GM19025 (cell line): ENCODE data around the gene RCAN2.

Experiments used
- ATAC-seq: cut with Tn5 transposase; IDR thresholded peaks from one replicate; pipeline ENCODE4 v1.9.1; 2021; ENCODE audit warnings: mild to moderate bottlenecking, low read depth, moderate library complexity; ENCODE audit not compliant: unreplicated experiment

The RCAN2 gene

GRCh38 chr6:46233129-46233528 is 258.1 kb downstream of the RCAN2 start:
- ATAC-seq = no peak

- ATAC-seq = no peak
Observed at GRCh38 chr6:46222286-46222685, 269.0 kb downstream of the RCAN2 start.

- peak; percentile 39 for ATAC-seq
Observed at GRCh38 chr6:46221222-46221793, 269.9 kb downstream of the RCAN2 start.

- ATAC-seq = peak; percentile 53
Observed at GRCh38 chr6:46220352-46221221, 270.7 kb downstream of the RCAN2 start.

- no peak for ATAC-seq
Observed at GRCh38 chr6:46219661-46220060, 271.6 kb downstream of the RCAN2 start.

- no peak for ATAC-seq
Observed at GRCh38 chr6:46218457-46218856, 272.8 kb downstream of the RCAN2 start.

GRCh38 chr6:46217671-46218131 is 273.5 kb downstream of the RCAN2 start:
- peak; percentile 42 for ATAC-seq

GRCh38 chr6:46216879-46217278 is 274.4 kb downstream of the RCAN2 start:
- ATAC-seq = no peak

GRCh38 chr6:46215777-46216176 is 275.5 kb downstream of the RCAN2 start:
- ATAC-seq = no peak

GRCh38 chr6:46215213-46215612 is 276.0 kb downstream of the RCAN2 start:
- ATAC-seq = no peak

- ATAC-seq = no peak
Observed at GRCh38 chr6:46211917-46212316, 279.3 kb downstream of the RCAN2 start.

GRCh38 chr6:46210294-46210693 is 281.0 kb downstream of the RCAN2 start:
- ATAC-seq = no peak

- ATAC-seq = no peak
Observed at GRCh38 chr6:46208303-46208702, 282.9 kb downstream of the RCAN2 start.

GRCh38 chr6:46207174-46207573 is 284.1 kb downstream of the RCAN2 start:
- ATAC-seq = no peak

GRCh38 chr6:46204880-46205650 is 286.2 kb downstream of the RCAN2 start:
- no peak for ATAC-seq

GRCh38 chr6:46203391-46204177 is 287.7 kb downstream of the RCAN2 start:
- no peak for ATAC-seq

GRCh38 chr6:46201702-46202101 is 289.5 kb downstream of the RCAN2 start:
- ATAC-seq = no peak

GRCh38 chr6:46199387-46199786 is 291.9 kb downstream of the RCAN2 start:
- no peak for ATAC-seq

GRCh38 chr6:46191961-46192360 is 299.3 kb downstream of the RCAN2 start:
- ATAC-seq = no peak

- no peak for ATAC-seq
Observed at GRCh38 chr6:46190889-46191288, 300.4 kb downstream of the RCAN2 start.
